PFSK-1 (cell line): Measurements from ENCODE around the gene UBE4B.

Experiments used
- POLR2AphosphoS5 ChIP-seq: IDR thresholded peaks from 2 replicates; pipeline ENCODE4 v1.6.1; 2012; ENCODE audit warnings: low read depth, mild to moderate bottlenecking, control low read depth, low read length, moderate library complexity
- SIN3A ChIP-seq: IDR thresholded peaks from 2 replicates; pipeline ENCODE4 v1.6.1; 2012; ENCODE audit warnings: mild to moderate bottlenecking, low read length, moderate library complexity, borderline replicate concordance; ENCODE audit not compliant: insufficient read depth

GRCh38 chr1:10074059-10074851 is 41.5 kb downstream of the UBE4B start:
- TF ChIP-seq POLR2AphosphoS5 (no peak), SIN3A (no peak)
